ENCODE data around the gene RNASEL.
A peak's percentile ranks its signal among the peaks of the same experiment; 100 is the strongest.

The RNASEL gene

GRCh38 chr1:182617734-182618351 is 28.8 kb upstream of the RNASEL start:
- peak; percentile 41 for DNase-seq

DNA sequence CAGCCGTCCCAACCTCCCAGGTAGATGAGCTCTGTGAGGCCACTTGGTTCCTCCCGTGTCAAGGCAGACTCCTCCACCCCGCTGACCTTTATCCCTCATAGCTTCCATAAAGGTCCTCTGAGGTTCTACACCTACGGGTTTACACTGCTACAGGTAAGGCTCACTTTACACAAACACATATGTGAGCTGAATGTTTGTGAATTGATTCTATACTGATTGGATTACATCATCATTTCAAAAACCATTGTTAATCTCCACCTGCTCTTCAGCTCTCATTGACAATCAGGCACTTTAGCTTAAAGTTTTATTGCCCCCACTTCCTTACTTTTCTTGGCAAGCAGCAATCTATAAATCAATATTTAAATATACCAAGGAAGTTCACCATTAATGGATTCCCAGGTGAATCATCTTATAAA is 28.0 kb upstream of the RNASEL start:
- peak; percentile 63 for DNase-seq

- peak; percentile 77 for DNase-seq
These were observed 27.3 kb upstream of the RNASEL start for GRCh38 chr1:182616130-182617013.

DNA sequence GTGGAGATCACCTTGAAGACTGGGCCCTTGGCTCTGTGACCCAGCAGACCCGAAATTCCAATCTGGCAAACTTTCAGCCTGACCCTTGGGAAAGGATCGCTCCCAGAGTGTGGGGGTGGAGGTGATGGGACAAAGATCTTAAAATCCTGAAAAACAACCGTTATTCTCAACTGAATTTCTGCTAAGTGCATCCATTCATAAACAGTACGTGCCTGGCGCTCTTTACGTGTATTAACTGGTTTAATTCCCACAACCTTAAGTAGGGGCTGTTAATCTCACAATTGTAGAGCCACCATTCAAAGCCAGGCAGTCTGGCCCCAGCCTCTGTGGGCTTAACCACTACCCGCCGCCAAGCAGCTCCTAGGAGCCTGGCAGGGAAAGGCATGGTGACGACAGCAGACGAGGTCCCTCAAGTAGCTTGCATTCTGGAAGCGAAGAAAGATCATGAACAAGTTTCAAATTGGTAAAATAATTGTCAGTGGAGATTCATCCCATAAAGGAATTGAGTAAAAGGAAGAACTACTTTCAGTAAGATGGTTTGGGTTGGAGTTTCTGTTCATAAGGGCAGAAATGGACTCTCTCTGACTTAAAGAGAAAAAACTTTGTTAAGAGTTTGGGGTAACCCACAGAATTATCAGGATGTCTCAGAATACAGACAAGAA is 26.5 kb upstream of the RNASEL start:
- DNase-seq, result peak; percentile 42

DNA sequence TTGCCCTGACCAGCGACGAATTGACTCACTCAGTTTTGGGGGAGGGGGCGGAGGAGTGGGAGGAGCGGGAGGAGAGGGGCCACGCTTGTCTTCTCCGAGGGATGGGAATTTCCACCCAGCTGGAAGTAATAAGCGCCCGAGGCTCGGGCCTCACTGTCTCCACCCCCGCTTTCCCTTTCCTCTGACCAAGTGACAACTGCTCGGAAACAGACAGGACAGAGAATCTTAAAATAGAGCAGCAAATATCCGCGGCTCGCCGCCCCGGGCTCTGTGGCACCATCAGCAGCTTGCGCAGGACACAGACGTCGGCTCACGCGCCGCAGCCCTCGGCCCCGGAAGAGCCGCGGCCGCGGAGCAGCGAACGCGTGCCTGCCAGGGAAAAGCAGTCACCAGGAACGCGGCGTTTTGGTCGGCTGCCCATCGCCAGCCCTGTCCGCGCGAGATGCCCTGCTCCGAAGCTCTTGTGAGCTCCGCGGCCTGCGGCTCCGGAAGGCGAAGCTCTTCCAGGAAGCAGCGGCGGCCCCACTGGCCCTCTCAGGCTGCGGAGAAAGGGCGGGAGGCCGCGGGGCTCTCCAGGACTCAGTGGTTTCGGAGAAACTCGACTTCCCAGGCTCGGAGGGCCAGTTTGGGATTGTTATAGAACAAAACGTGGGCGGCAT is 25.9 kb upstream of the RNASEL start:
- DNase-seq, result peak; percentile 21

- DNase-seq, result peak; percentile 93
These were observed 22.7 kb upstream of the RNASEL start for GRCh38 chr1:182611787-182612186.

DNA sequence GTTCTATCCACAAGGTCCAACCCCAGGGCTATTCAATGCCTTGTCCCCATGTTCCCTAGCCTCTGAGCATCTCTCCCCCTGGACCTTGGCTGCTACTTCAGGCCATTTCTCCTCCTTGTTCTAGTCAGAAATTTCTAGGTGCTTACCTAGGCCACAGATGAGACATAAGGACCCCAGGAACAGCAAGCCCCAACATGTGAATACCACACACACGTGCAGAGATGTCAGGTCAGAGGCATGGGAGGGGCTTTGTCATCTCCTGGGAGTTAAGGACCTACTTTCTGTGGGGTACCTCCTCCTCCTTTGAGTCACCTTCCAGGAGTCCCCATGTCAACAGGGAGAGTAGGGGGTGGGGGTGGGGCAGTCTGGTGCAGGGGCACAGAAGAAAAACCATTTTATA is 22.3 kb upstream of the RNASEL start:
- DNase-seq, result peak; percentile 53

- DNase-seq, result no peak
These were observed 21.6 kb upstream of the RNASEL start for GRCh38 chr1:182610606-182611194.

GRCh38 chr1:182608845-182609610 is 20.0 kb upstream of the RNASEL start:
- no peak for DNase-seq

DNA sequence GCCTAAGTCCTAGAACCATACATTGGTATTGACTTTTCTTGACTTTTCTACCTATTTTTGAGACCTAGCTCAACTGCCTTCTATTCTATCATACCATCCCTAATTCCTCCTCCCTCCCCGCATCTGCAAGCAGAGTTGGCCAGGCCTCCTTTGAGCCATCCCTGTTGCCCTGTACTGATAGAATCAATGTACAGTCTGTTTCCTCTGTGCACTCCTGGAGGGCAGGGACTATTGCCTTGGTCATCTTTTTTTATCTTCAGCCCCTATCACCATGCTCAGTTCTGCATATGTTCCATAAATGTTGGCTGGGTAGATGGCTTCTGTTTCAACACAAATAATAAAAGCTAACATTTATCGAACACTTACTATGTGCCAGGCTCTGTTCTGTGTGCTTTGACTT is 19.2 kb upstream of the RNASEL start:
- no peak for DNase-seq

DNA sequence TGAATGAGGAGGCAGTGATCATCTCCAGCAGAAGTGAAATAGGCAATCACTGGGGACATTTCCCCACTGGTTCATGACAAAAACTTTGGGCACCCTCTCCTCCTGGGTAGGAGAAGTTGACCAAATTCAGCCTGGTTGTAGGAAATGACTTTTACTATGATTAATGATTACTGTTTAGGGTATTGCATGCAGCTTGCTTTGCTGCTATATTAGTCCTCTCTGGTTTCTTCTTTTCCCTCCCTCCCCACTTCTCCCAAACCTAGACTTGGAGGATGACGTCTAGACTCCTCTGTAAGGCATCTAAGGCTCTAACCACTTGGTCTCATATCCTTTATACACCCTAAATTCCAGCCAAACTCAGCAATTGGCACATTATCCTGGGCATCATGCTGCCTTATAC is 18.5 kb upstream of the RNASEL start:
- DNase-seq, result no peak

GRCh38 chr1:182604175-182605164 is 15.4 kb upstream of the RNASEL start, which contains the start of gene RGS16:
Gene RGS16 (minus strand): TSS chr1:182604389. CDS start chr1:182604259, 130 bp downstream.
- peak; percentile 86 for DNase-seq

- no peak for DNase-seq
These were observed 14.7 kb upstream of the RNASEL start for GRCh38 chr1:182603646-182604174.

DNA sequence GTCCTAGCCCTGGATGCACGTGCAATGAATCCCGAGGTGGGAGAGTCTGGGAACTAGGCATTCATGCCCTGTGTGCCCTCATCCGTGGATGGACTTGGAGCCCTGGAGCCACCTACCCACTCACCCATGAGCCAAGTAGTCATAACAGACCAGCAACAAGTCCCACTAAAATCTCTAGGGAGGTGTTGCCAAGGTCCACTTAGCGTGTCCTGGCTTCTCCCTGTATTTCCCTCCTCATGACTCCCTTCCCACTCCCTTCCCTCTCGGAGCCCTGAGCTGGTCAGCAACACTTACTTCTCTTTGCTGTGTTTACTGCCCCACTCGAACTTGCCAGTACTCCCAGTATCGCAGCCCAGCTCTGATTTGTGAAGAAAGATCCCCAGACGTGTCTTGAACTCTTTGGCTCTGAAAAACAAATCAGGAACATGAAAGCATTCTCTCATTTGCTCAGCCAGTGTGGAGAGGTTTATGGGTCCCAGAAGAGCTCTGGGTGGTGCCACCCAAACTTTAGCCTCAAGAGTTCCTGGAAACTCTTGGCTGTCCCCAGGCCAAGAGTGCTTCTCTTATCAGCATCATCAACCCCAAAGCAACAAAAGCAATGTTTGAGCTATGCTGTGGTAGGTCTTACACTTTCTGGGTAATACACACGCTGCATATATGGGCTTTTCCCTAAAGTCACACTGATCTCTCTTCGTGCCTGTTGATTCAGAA is 14.0 kb upstream of the RNASEL start:
- no peak for DNase-seq

GRCh38 chr1:182601913-182602312 is 12.9 kb upstream of the RNASEL start:
- peak; percentile 38 for DNase-seq

DNA sequence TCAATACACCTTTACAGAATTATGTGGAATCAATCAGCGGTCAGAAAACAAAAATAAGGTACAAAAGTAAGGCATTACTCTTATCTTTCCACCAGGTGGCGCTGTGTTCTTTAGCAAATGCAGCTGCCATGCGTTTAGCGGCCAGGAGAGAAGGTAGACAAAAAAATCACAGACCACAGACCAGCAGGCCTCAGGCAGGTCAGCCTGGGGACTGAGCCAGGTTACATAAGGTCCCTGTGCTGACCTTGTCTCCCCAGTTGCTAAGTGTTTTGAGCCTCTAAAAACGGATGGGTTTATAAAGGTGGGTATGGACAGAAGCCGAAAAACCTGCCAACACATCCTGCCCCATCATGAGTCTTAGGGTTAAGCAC is 12.3 kb upstream of the RNASEL start:
- peak; percentile 71 for DNase-seq

GRCh38 chr1:182600745-182601415 is 11.8 kb upstream of the RNASEL start:
- DNase-seq, result no peak

DNA sequence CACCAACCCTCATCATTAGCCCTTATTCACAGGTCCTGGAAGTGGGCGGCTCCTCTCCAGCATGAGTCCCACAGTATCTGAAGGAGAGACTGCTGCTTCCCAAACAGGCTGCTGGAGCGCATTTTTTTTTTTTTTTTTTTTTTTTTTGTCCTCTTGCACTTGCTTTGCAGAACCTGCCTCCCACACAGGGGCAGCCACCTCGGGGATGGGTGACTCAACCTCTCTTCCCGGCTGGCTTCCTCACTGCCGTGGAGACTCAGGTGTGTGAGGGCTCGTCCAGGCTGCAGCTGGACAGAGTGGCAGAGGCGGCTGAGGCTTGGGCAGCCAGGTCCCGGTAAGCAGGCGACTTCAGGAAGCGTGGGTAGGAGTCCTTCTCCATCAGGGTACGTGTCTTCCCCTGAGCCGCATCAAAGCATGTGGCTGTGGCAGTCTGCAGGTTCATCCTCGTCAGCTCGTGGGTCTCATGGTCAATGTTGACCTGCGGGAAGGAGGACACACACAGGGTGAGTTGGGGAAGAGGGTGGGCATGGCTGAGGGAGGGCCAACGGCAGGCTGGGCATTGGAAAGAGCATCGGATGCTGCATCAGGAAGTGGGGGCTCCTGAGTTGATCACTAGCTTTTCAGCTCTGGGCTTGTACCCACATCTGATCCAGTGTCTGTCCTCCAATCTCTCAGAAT is 11.1 kb upstream of the RNASEL start:
- no peak for DNase-seq

DNA sequence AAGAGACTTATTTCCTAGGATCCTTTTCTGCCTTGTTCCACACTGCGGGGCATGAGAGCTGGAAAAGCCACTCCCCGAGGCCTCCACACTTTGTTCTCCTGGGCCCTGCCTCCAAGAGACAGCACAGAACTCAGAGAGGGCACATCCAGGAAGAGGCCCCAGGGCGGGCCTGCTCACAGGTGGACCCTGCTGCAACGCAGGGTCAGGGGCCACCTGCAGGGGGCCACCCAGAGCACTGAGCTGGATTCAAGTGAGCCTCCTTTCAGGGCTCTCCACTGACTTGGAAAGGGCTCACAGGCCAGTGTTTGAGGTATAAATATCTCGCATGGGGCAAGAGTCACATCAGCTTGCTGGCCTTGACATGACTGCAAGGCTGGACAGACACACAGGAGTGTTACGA is 10.3 kb upstream of the RNASEL start:
- no peak for DNase-seq
